Measurements from ENCODE around the gene DYNLL1. TPM values are rescaled to one million over a fixed set of nuclear protein-coding genes. Genes with fewer than 3 reads are reported as not detected.
A peak's percentile ranks its signal among the peaks of the same experiment; 100 is the strongest.

DYNLL1 gene
- total RNA-seq, 1 experiment from 2014 or later, result 618 TPM

GRCh38 chr12:120457133-120457532 is 38.8 kb upstream of the DYNLL1 start:
- H4K91ac ChIP-seq (ENCODE audit: insufficient read length, low read depth, low read length), result no peak overlapping the region
- no peaks in the 10 kb centered on the region for H4K20me1 ChIP-seq (ENCODE audit: control insufficient read depth, insufficient read depth, insufficient read length)
- Mint-ChIP-seq H3K27me3 (ENCODE audit: low read depth) (no peaks in the 10 kb centered on the region), H3K27ac (peak overlapping the region in 2 of 3 experiments; percentile 37 to 63; a peak in 2 of 7 replicates), H3K9me3 (no peaks in the 10 kb centered on the region), H3K4me1 (no peaks in the 10 kb centered on the region), H3K36me3 (ENCODE audit: insufficient read depth in 1 of 3, low read depth in 3 of 3) (peaks cover 41 to 87% (median 63%) of the 10 kb centered on the region in 3 experiments; a peak in 6 of 7 replicates), H3K4me3 (no peak overlapping the region)
- H3K4ac ChIP-seq (ENCODE audit: low read depth, low read length), result no peak overlapping the region
- H2AK5ac ChIP-seq (ENCODE audit: insufficient read length, low read length), result no peak overlapping the region
- H2BK20ac ChIP-seq (ENCODE audit: low read depth, low read length, poor library complexity, severe bottlenecking), result no peak overlapping the region
- H3K56ac ChIP-seq (ENCODE audit: insufficient read length, low read depth, low read length), result no peak overlapping the region
- no peak overlapping the region for H3K4me2 ChIP-seq (ENCODE audit: insufficient read depth, insufficient read length, low read length)
- no peaks in the 10 kb centered on the region for H3K79me2 ChIP-seq (ENCODE audit: insufficient read depth, low read length)
- no peak overlapping the region for H3K9ac ChIP-seq (ENCODE audit: extremely low read depth, insufficient read length, low read length)
- H3T11ph ChIP-seq (ENCODE audit: low read length), result no peak overlapping the region
- H2BK15ac ChIP-seq (ENCODE audit: low read depth, low read length), result no peak overlapping the region
- no peaks in the 10 kb centered on the region for H3K4me1 ChIP-seq (ENCODE audit: insufficient read depth, low read length)
- no peak overlapping the region for H2BK120ac ChIP-seq (ENCODE audit: low read depth, low read length, poor library complexity, severe bottlenecking)
- H3K9me3 ChIP-seq (ENCODE audit: control insufficient read depth, low read depth, low read length), result no peaks in the 10 kb centered on the region
- H3K23ac ChIP-seq (ENCODE audit: insufficient read length, low read depth, low read length), result no peak overlapping the region
- TF ChIP-seq CTCF (conservative IDR thresholded peaks at IDR 0.05), result peak; percentile 71
- no peak overlapping the region for H4K8ac ChIP-seq (replicated peaks; ENCODE audit: insufficient read length, low read depth, low read length)
- no peak overlapping the region for H3K27ac ChIP-seq (ENCODE audit: insufficient read length, low read depth, low read length)
- H3K14ac ChIP-seq (ENCODE audit: insufficient read depth, low read length), result no peak overlapping the region
- no peak overlapping the region for H2BK12ac ChIP-seq (ENCODE audit: insufficient read length, low read depth, low read length)
- H3K79me1 ChIP-seq (ENCODE audit: insufficient read depth, low read depth, low read length, poor library complexity, severe bottlenecking), result no peaks in the 10 kb centered on the region
- peak; percentile 65 for DNase-seq
- H3K23me2 ChIP-seq (ENCODE audit: insufficient read length, low read depth, low read length, poor library complexity, severe bottlenecking), result no peaks in the 10 kb centered on the region
- WGBS (ENCODE audit: extremely low coverage, insufficient read length, low lambda C conversion rate), result no CpG with 5 or more reads among the region's 6 CpGs
- no peak overlapping the region for H3K18ac ChIP-seq (ENCODE audit: insufficient read length, low read depth, low read length)
- H2AFZ ChIP-seq (ENCODE audit: low read length), result no peak overlapping the region
- no peak overlapping the region for H4K5ac ChIP-seq (ENCODE audit: insufficient read length, low read depth, low read length)
- H3K27me3 ChIP-seq (ENCODE audit: insufficient read depth, low read length), result no peaks in the 10 kb centered on the region
- H2BK5ac ChIP-seq (ENCODE audit: insufficient read length, low read length), result no peak overlapping the region
